BLaER1 (cell line): ENCODE data around the gene CD44.

Experiments used
- H3K27ac ChIP-seq: shearing (Covaris generic); formaldehyde crosslinking; 2 replicates; pipeline ENCODE4 v1.8.1; 2022
- H3K27me3 ChIP-seq: shearing (Covaris generic); formaldehyde crosslinking; 2 replicates; pipeline ENCODE4 v1.8.1; 2022
- H3K36me3 ChIP-seq: shearing (Covaris generic); formaldehyde crosslinking; 2 replicates; pipeline ENCODE4 v1.8.1; 2022
- H3K4me1 ChIP-seq: shearing (Covaris generic); formaldehyde crosslinking; 2 replicates; pipeline ENCODE4 v1.8.1; 2022
- H3K4me2 ChIP-seq: shearing (Covaris generic); formaldehyde crosslinking; 2 replicates; pipeline ENCODE4 v1.8.1; 2022
- H3K4me3 ChIP-seq: shearing (Covaris generic); formaldehyde crosslinking; 2 replicates; pipeline ENCODE4 v1.8.1; 2022
- H3K9ac ChIP-seq: shearing (Covaris generic); formaldehyde crosslinking; 2 replicates; pipeline ENCODE4 v1.8.1; 2022
- H3K9me3 ChIP-seq: shearing (Covaris generic); formaldehyde crosslinking; 2 replicates; pipeline ENCODE4 v1.8.1; 2022
- H4K20me1 ChIP-seq: shearing (Covaris generic); formaldehyde crosslinking; 2 replicates; pipeline ENCODE4 v1.8.1; 2022
- Cebpa-rat ChIP-seq: shearing (Covaris generic); IDR thresholded peaks from 2 replicates; pipeline ENCODE4 v1.8.1; 2022

Gene CD44

GRCh38 chr11:35111161-35112055 lies 27.6 kb upstream of the CD44 start:
- H3K4me1 ChIP-seq: peaks cover 73% of the 10 kb centered on the region
- H3K9ac ChIP-seq: no peak overlapping the region
- H3K27ac ChIP-seq: peak overlapping the region; percentile 32; the same call in 1 of the 2 replicates
- H3K36me3 ChIP-seq: no peaks in the 10 kb centered on the region
- H3K9me3 ChIP-seq: 0 out of 2 replicates have a peak, but pooled peaks cover 5% of the 10 kb centered on the region
- no peaks in the 10 kb centered on the region for H3K27me3 ChIP-seq
- no peak overlapping the region for H3K4me3 ChIP-seq
- TF ChIP-seq Cebpa-rat: no peak
- no peaks in the 10 kb centered on the region for H4K20me1 ChIP-seq
- peak overlapping the region; percentile 83 for H3K4me2 ChIP-seq

- Histone ChIP-seq H3K4me3 (no peak overlapping the region), H3K9ac (no peak overlapping the region), H4K20me1 (no peaks in the 10 kb centered on the region), H3K4me1 (peaks cover 69% of the 10 kb centered on the region), H3K4me2 (no peak overlapping the region), H3K27ac (no peak overlapping the region), H3K9me3 (0 out of 2 replicates have a peak, but pooled peaks cover 5% of the 10 kb centered on the region), H3K36me3 (no peaks in the 10 kb centered on the region), H3K27me3 (no peaks in the 10 kb centered on the region)
- TF ChIP-seq Cebpa-rat: no peak
These were observed 26.7 kb upstream of the CD44 start for GRCh38 chr11:35112056-35112845.

- Histone ChIP-seq H3K9ac (no peak overlapping the region), H4K20me1 (no peaks in the 10 kb centered on the region), H3K4me3 (no peak overlapping the region), H3K36me3 (no peaks in the 10 kb centered on the region), H3K9me3 (0 out of 2 replicates have a peak, but pooled peaks cover 5% of the 10 kb centered on the region), H3K27me3 (no peaks in the 10 kb centered on the region), H3K27ac (no peak overlapping the region), H3K4me1 (peaks cover 64% of the 10 kb centered on the region), H3K4me2 (no peak overlapping the region)
- TF ChIP-seq Cebpa-rat: no peak
These were observed 26.2 kb upstream of the CD44 start for GRCh38 chr11:35112846-35113105.

GRCh38 chr11:35114906-35115687 lies 23.9 kb upstream of the CD44 start:
- Histone ChIP-seq H3K4me3 (no peak overlapping the region), H3K4me1 (peaks cover 40% of the 10 kb centered on the region)

GRCh38 chr11:35115688-35116030 lies 23.3 kb upstream of the CD44 start:
- Histone ChIP-seq H3K36me3 (no peaks in the 10 kb centered on the region), H3K9ac (no peak overlapping the region), H3K9me3 (no peaks in the 10 kb centered on the region), H3K27me3 (no peaks in the 10 kb centered on the region), H3K27ac (no peak overlapping the region), H3K4me2 (peak overlapping the region; percentile 52), H3K4me1 (peaks cover 35% of the 10 kb centered on the region), H4K20me1 (no peaks in the 10 kb centered on the region), H3K4me3 (no peak overlapping the region)
- no peak for TF ChIP-seq Cebpa-rat

More at GRCh38 chr11:35114906-35115687, 23.9 kb upstream of the CD44 start:
- peak overlapping the region; percentile 52 for H3K4me2 ChIP-seq
- no peak for TF ChIP-seq Cebpa-rat
- no peaks in the 10 kb centered on the region for H3K9me3 ChIP-seq
- H3K36me3 ChIP-seq: no peaks in the 10 kb centered on the region
- H3K27me3 ChIP-seq: no peaks in the 10 kb centered on the region
- no peak overlapping the region for H3K9ac ChIP-seq
- H3K27ac ChIP-seq: no peak overlapping the region
- H4K20me1 ChIP-seq: no peaks in the 10 kb centered on the region

GRCh38 chr11:35116245-35116644 lies 22.7 kb upstream of the CD44 start:
- Histone ChIP-seq H3K9me3 (no peaks in the 10 kb centered on the region), H3K4me3 (no peak overlapping the region), H4K20me1 (no peaks in the 10 kb centered on the region), H3K4me1 (peaks cover 29% of the 10 kb centered on the region), H3K4me2 (no peak overlapping the region), H3K36me3 (no peaks in the 10 kb centered on the region), H3K9ac (no peak overlapping the region; the same call in 1 of the 2 replicates), H3K27me3 (no peaks in the 10 kb centered on the region), H3K27ac (no peak overlapping the region)
- TF ChIP-seq Cebpa-rat: no peak

GRCh38 chr11:35116762-35117640 lies 22.0 kb upstream of the CD44 start:
- H3K36me3 ChIP-seq: no peaks in the 10 kb centered on the region
- H3K9ac ChIP-seq: no peak overlapping the region
- H3K4me2 ChIP-seq: no peak overlapping the region
- no peak overlapping the region for H3K4me3 ChIP-seq
- H3K4me1 ChIP-seq: peaks cover 25% of the 10 kb centered on the region
- no peak overlapping the region for H3K27ac ChIP-seq
- H3K27me3 ChIP-seq: no peaks in the 10 kb centered on the region
- no peaks in the 10 kb centered on the region for H3K9me3 ChIP-seq
- TF ChIP-seq Cebpa-rat: no peak
- H4K20me1 ChIP-seq: no peaks in the 10 kb centered on the region

GRCh38 chr11:35118906-35119305 lies 20.1 kb upstream of the CD44 start:
- H3K4me1 ChIP-seq: peaks cover 31% of the 10 kb centered on the region
- no peak for TF ChIP-seq Cebpa-rat

GRCh38 chr11:35121326-35121865 lies 17.6 kb upstream of the CD44 start:
- Histone ChIP-seq H4K20me1 (no peaks in the 10 kb centered on the region), H3K4me1 (peaks cover 16% of the 10 kb centered on the region), H3K9ac (no peak overlapping the region), H3K9me3 (no peaks in the 10 kb centered on the region), H3K36me3 (no peaks in the 10 kb centered on the region), H3K4me2 (no peak overlapping the region), H3K27me3 (no peaks in the 10 kb centered on the region), H3K27ac (no peak overlapping the region), H3K4me3 (no peak overlapping the region)
- TF ChIP-seq Cebpa-rat: no peak

More at GRCh38 chr11:35118906-35119305, 20.1 kb upstream of the CD44 start:
- Histone ChIP-seq H4K20me1 (no peaks in the 10 kb centered on the region), H3K4me3 (no peak overlapping the region), H3K4me2 (no peak overlapping the region), H3K27ac (no peak overlapping the region), H3K9ac (no peak overlapping the region), H3K9me3 (no peaks in the 10 kb centered on the region), H3K27me3 (no peaks in the 10 kb centered on the region), H3K36me3 (no peaks in the 10 kb centered on the region)
